ENCODE results near the gene CASP10. TPM values are rescaled to one million over a fixed set of nuclear protein-coding genes. Genes with fewer than 3 reads are reported as not detected.

CASP10 gene
- total and polyA plus RNA-seq, 2 of the 13 experiments (the other 11 are each of a cell fraction or from before 2014, with no cell fraction given): 22.2 to 23.8 TPM

DNA sequence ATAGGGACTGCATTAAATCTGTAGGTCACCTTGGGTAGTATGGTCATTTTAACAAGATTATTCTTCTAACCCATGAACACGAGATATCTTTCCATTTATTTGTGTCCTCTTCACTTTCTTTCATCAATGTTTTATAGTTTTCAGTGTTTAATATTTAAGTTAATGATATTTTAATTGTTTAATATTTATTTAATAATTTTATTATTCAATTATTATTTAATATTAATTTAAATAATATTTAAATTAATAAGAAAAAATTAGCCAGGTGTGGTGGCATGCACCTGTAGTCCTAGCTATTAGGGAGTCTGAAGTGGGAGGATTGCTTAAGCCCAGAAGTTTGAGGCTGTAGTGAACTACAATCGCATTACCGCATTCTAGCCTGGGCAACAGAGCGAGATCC is 33.0 kb downstream of the CASP10 start (continued):
- TF ChIP-seq BCLAF1 (IDR thresholded peaks at IDR 0.05) (no peak), ZNF253 (CRISPR knock-in tag; IDR thresholded peaks at IDR 0.05; ENCODE audit: borderline replicate concordance) (no peak)
- TF ChIP-seq, protein P1, sequence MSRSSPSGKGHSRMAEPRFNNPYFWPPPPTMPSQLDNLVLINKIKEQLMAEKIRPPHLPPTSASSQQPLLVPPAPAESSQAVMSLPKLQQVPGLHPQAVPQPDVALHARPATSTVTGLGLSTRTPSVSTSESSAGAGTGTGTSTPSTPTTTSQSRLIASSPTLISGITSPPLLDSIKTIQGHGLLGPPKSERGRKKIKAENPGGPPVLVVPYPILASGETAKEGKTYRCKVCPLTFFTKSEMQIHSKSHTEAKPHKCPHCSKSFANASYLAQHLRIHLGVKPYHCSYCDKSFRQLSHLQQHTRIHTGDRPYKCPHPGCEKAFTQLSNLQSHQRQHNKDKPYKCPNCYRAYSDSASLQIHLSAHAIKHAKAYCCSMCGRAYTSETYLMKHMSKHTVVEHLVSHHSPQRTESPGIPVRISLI (CRISPR knock-in tag; IDR thresholded peaks at IDR 0.05; ENCODE audit: borderline replicate concordance): no peak

GRCh38 chr2:201216918-201217317 is 34.0 kb downstream of the CASP10 start:
- DNase-seq (ENCODE audit: low spot score): no peak
- H3K4me3 ChIP-seq (replicated peaks in 1 of 3; ENCODE audit: insufficient read depth in 1 of 3, low read depth in 2 of 3, low read length in 3 of 3): no peak overlapping the region
- in situ Hi-C loops (cut with HindIII; ENCODE audit: extremely low pct_ligation_motif_present, low pct_unique_long_range_greater_than_20kb): no loop called here
- no peak overlapping the region for H3K4me2 ChIP-seq (ENCODE audit: low read depth, low read length)
- no peaks in the 10 kb centered on the region for H3K79me2 ChIP-seq (ENCODE audit: insufficient read depth, low read length)
- POLR2A ChIA-PET: no interaction called here
- H3K4me1 ChIP-seq (ENCODE audit: insufficient read depth, low read length): peaks cover 14% of the 10 kb centered on the region
- H3K27ac ChIP-seq (ENCODE audit: extremely low read length, insufficient read depth, low read length): no peak overlapping the region
- no peak for ATAC-seq
- CTCF ChIA-PET (ENCODE audit: low intra/inter-chr PET ratio, low total read pairs): no interaction called here
- H3K36me3 ChIP-seq (replicated peaks in 1 of 2; ENCODE audit: control insufficient read depth in 1 of 2, insufficient read depth in 2 of 2, low read length in 2 of 2): peaks cover 14 to 37% of the 10 kb centered on the region in 2 experiments
- no peaks in the 10 kb centered on the region for H3K27me3 ChIP-seq (ENCODE audit: control insufficient read depth in 1 of 2, insufficient read depth in 2 of 2, low read length in 2 of 2)
- WGBS (ENCODE audit: low lambda C conversion rate): 90% methylated on average over 1 of the region's 1 CpG
- intact Hi-C loops (cut with micrococcal nuclease; ENCODE audit: unreplicated experiment): no loop called here
- no TSS peak for BruUV-seq (replicated peaks)
- H2AFZ ChIP-seq (ENCODE audit: low read length): no peak overlapping the region
- H4K20me1 ChIP-seq (ENCODE audit: insufficient read depth, low read length): no peaks in the 10 kb centered on the region
- no peak overlapping the region for H3K9ac ChIP-seq (ENCODE audit: insufficient read depth, low read depth, low read length)
- no peaks in the 10 kb centered on the region for H3K9me3 ChIP-seq (ENCODE audit: low read length)
- no peak for FAIRE-seq
- no peak for TF ChIP-seq MYPOP (CRISPR knock-in tag; IDR thresholded peaks at IDR 0.05)
- TF ChIP-seq ATM (IDR thresholded peaks at IDR 0.05; ENCODE audit: borderline replicate concordance): no peak
- no peak for TF ChIP-seq PAF1 (CRISPR knock-in tag; IDR thresholded peaks at IDR 0.05)
- TF ChIP-seq SNAPC5 (CRISPR knock-in tag; IDR thresholded peaks at IDR 0.05; ENCODE audit: borderline replicate concordance): no peak
- TF ChIP-seq ZNF614 (CRISPR knock-in tag; IDR thresholded peaks at IDR 0.05; ENCODE audit: borderline replicate concordance): no peak
- no peak for TF ChIP-seq ZFP36 (IDR thresholded peaks at IDR 0.05; ENCODE audit: borderline replicate concordance, low read depth, low read length, partially characterized antibody)
- TF ChIP-seq SRSF9 (IDR thresholded peaks at IDR 0.05; ENCODE audit: borderline replicate concordance, insufficient read depth, low read depth, low read length, poor library complexity, severe bottlenecking): no peak
- TF ChIP-seq ZNF678 (CRISPR knock-in tag; IDR thresholded peaks at IDR 0.05): no peak
- no peak for TF ChIP-seq PCBP2 (optimal IDR thresholded peaks at IDR 0.05; ENCODE audit: low read depth, low read length, poor library complexity, severe bottlenecking)
- TF ChIP-seq, protein P2, sequence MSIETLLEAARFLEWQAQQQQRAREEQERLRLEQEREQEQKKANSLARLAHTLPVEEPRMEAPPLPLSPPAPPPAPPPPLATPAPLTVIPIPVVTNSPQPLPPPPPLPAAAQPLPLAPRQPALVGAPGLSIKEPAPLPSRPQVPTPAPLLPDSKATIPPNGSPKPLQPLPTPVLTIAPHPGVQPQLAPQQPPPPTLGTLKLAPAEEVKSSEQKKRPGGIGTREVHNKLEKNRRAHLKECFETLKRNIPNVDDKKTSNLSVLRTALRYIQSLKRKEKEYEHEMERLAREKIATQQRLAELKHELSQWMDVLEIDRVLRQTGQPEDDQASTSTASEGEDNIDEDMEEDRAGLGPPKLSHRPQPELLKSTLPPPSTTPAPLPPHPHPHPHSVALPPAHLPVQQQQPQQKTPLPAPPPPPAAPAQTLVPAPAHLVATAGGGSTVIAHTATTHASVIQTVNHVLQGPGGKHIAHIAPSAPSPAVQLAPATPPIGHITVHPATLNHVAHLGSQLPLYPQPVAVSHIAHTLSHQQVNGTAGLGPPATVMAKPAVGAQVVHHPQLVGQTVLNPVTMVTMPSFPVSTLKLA (IDR thresholded peaks at IDR 0.05): no peak
- no peak for TF ChIP-seq THYN1 (CRISPR knock-in tag; IDR thresholded peaks at IDR 0.05; ENCODE audit: borderline replicate concordance, low read depth)
- no peak for TF ChIP-seq GTF2F1 (IDR thresholded peaks at IDR 0.05; ENCODE audit: low read length)
- no peak for TF ChIP-seq ZNF335 (CRISPR knock-in tag; IDR thresholded peaks at IDR 0.05)
- no peak for TF ChIP-seq MYNN (CRISPR knock-in tag; IDR thresholded peaks at IDR 0.05; ENCODE audit: low read depth)
- TF ChIP-seq RCOR2 (CRISPR knock-in tag; IDR thresholded peaks at IDR 0.05): no peak

Measured in HepG2 (cell line).